PFSK-1 (cell line): ENCODE data around the gene INSC.

Source experiments
- SIN3A ChIP-seq: IDR thresholded peaks from 2 replicates; pipeline ENCODE4 v1.6.1; 2012; ENCODE audit warnings: mild to moderate bottlenecking, low read length, moderate library complexity, borderline replicate concordance; ENCODE audit not compliant: insufficient read depth
- TAF1 ChIP-seq: IDR thresholded peaks from 2 replicates; pipeline ENCODE4 v1.6.1; 2012; ENCODE audit warnings: low read length, control low read depth, borderline replicate concordance; ENCODE audit not compliant: insufficient read depth

DNA sequence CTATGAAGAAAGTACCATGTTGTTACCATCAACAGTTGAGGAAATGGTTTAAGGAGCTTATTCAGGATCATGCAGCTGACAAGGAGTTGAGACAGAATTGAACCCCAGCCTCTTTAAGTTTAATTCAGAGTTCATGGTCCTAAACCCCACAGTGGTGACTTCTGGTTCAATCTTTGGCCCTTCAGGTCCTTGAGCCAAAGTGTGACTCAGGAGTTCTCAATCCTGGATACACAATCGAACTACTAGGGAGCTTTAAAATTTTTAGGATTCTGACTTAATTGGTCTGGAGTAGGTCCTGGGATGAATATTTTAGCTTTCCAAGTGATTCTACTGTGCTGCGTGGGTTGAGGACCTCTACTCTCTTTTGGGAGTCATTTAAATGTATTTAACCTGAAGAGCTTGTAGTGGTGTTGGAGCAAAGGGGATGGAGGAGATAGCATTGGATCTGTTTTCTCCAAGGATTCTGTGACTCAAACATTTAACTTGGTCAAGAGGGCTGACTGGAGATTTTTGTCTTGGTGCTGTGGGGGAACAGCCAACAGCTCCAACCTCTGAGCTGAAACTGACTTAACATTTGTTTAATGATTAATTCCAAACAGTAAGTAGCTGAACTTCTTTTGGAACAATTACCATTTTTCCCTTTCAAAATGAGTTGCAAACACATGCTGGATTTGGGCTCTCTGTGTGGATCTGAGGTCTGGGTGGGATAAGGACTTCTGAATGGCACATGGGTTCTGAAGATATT, 80.1 kb downstream of the INSC start:
- TF ChIP-seq TAF1 (no peak), SIN3A (no peak)
